GM18517 (cell line): ENCODE data around the gene CENPO.

Source experiments
- ATAC-seq: cut with Tn5 transposase; IDR thresholded peaks from one replicate; pipeline ENCODE4 v1.9.1; 2021; ENCODE audit warnings: mild to moderate bottlenecking, moderate library complexity; ENCODE audit not compliant: unreplicated experiment

CENPO gene

GRCh38 chr2:24857746-24858145 is 64.5 kb downstream of the CENPO start:
- no peak for ATAC-seq

- no peak for ATAC-seq
Measured at GRCh38 chr2:24858996-24859395, 65.8 kb downstream of the CENPO start.

GRCh38 chr2:24859968-24860600 is 66.9 kb downstream of the CENPO start:
- no peak for ATAC-seq

- no peak for ATAC-seq
Measured at GRCh38 chr2:24860631-24861030, 67.4 kb downstream of the CENPO start.

DNA sequence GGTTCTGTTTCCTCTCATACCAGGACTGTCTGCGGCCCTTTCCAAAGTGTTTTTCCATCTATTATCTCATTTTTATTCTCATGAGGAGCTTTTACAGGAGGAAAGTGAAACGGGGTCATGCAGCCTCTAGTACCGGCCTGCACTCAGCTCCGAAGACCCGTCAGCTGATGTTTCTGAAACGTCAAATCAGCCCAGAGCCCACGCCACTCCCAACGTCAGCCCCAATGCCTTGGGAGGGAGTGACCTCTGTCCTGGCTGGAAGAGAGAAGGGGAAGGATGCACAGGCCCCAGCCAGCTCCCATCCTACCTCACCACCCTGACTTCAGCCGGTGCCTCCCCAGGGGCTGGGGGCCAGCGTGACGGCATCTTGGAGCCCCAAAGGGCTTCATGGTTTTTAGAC is 68.3 kb downstream of the CENPO start:
- ATAC-seq: no peak

GRCh38 chr2:24863641-24864040 is 70.4 kb downstream of the CENPO start:
- no peak for ATAC-seq

DNA sequence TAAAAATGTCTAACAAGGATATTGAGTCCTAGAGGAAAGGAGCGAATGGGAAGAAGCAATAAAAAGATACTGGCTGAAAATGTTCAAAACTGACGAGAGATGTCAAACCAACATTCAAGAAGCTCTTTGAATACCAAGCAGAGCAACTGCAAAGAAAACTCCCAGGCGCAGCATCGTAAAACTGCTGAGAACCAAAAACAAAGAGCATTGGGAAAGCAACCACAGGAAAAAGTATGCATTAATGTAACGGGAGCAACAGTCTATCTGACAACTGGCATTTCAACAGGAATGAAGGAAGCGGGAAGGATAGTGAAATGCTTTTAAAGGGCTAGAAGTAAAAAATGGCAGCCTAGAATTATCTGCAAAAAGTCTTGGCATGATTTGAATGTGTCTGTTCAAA is 73.7 kb downstream of the CENPO start:
- no peak for ATAC-seq

DNA sequence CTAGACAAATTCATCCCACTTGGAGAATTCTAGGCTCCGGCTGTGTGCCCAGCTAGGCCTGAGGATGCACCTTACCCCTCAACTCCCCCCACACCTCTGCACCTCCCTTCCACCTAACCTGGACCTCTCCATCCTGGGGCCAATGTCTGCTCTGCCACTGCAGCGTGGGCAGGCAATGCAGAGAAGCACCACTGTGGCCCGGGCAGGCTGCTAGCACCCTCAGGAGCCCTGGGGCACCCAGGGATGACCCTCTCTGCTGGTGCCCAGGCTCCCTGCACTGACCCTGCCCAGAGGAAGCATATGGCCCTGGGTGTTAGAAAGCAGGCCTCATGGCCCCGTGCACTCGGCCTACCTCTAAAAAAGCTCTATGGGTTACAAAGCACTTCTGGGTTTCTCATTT is 77.2 kb downstream of the CENPO start:
- ATAC-seq: no peak

- no peak for ATAC-seq
Measured at GRCh38 chr2:24870891-24871705, 77.9 kb downstream of the CENPO start.

DNA sequence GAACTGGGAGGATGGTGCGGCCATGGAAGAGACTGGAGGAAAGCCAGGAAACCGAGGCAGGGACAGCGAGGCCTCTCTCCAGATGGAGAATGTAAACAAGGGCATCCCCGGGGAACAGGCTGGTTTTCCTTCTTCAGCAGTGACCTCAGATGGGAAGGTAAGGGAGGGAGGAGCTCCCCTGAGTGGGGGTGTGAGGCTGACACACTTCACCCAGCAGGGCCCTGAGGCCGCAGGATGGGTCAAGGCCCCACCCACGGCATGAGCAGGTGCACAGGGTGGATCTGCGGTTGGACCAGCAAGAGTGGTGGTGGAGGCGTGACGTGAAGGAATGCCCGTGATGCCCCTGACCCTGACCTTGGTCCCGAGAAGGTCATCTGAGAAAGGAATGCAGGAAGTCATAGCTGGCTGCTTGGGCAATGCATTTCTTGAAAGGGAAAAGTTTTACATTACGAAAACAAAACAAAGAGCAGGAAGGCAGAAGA is 78.7 kb downstream of the CENPO start:
- ATAC-seq: no peak
